HUDEP-2 (cell line): ENCODE data around the gene PAX5.

Experiments used
- DNase-seq, 76 experiments: peaks; one replicate each; lab custom pipeline; 2025; ENCODE audit not compliant: unreplicated experiment in 76 of 76; lab: John Stamatoyannopoulos, UW

PAX5 gene

GRCh38 chr9:36988848-36989247 lies 45.2 kb downstream of the PAX5 start:
- no peak for DNase-seq

- DNase-seq = no peak
These were observed 46.2 kb downstream of the PAX5 start for GRCh38 chr9:36987891-36988290.

- DNase-seq = no peak
These were observed 46.7 kb downstream of the PAX5 start for GRCh38 chr9:36987409-36987808.

GRCh38 chr9:36986468-36987408 lies 47.3 kb downstream of the PAX5 start:
- DNase-seq = no peak

GRCh38 chr9:36985769-36986467 lies 48.1 kb downstream of the PAX5 start:
- DNase-seq = peak in 2 of 76 experiments; percentile 3 to 5

GRCh38 chr9:36985061-36985768 lies 48.9 kb downstream of the PAX5 start:
- DNase-seq = no peak

GRCh38 chr9:36980148-36980974 lies 53.7 kb downstream of the PAX5 start:
- DNase-seq = peak in 5 of 76 experiments; percentile 2 to 27 (median 7)

- no peak for DNase-seq
These were observed 57.6 kb downstream of the PAX5 start for GRCh38 chr9:36976371-36977030.

- peak in 1 of 76 experiments; percentile 3 for DNase-seq
These were observed 59.3 kb downstream of the PAX5 start for GRCh38 chr9:36974731-36975130.

- DNase-seq = no peak
These were observed 62.1 kb downstream of the PAX5 start for GRCh38 chr9:36971935-36972488.

GRCh38 chr9:36970007-36970888 lies 63.8 kb downstream of the PAX5 start:
- no peak for DNase-seq

GRCh38 chr9:36969216-36969771 lies 64.8 kb downstream of the PAX5 start:
- no peak for DNase-seq

- DNase-seq = no peak
These were observed 65.4 kb downstream of the PAX5 start for GRCh38 chr9:36968574-36969215.

GRCh38 chr9:36967997-36968396 lies 66.1 kb downstream of the PAX5 start:
- DNase-seq = no peak

- DNase-seq = no peak
These were observed 67.5 kb downstream of the PAX5 start for GRCh38 chr9:36966371-36967097.

GRCh38 chr9:36964791-36965190 lies 69.3 kb downstream of the PAX5 start:
- no peak for DNase-seq

GRCh38 chr9:36963346-36963745 lies 70.7 kb downstream of the PAX5 start:
- no peak for DNase-seq
